NB4 (cell line): ENCODE data around the gene CD164L2.

Experiments used
- CTCF ChIP-seq: IDR thresholded peaks from one replicate; pipeline ENCODE4 v1.5.1; 2012; ENCODE audit warnings: low read depth, low read length
- MYC ChIP-seq: IDR thresholded peaks from 2 replicates; pipeline ENCODE4 v1.6.1; 2011; ENCODE audit warnings: low read depth, low read length

- TF ChIP-seq MYC (no peak), CTCF (peak; percentile 77)
These were observed 33.4 kb upstream of the CD164L2 start for GRCh38 chr1:27416387-27417111.
